BLaER1 (cell line): ENCODE results near the gene PPP2R2C.

Source experiments
- H3K27ac ChIP-seq: shearing (Covaris generic); formaldehyde crosslinking; 2 replicates; pipeline ENCODE4 v1.8.1; 2022
- H3K27me3 ChIP-seq: shearing (Covaris generic); formaldehyde crosslinking; 2 replicates; pipeline ENCODE4 v1.8.1; 2022
- H3K36me3 ChIP-seq: shearing (Covaris generic); formaldehyde crosslinking; 2 replicates; pipeline ENCODE4 v1.8.1; 2022
- H3K4me1 ChIP-seq: shearing (Covaris generic); formaldehyde crosslinking; 2 replicates; pipeline ENCODE4 v1.8.1; 2022
- H3K4me2 ChIP-seq: shearing (Covaris generic); formaldehyde crosslinking; 2 replicates; pipeline ENCODE4 v1.8.1; 2022
- H3K4me3 ChIP-seq: shearing (Covaris generic); formaldehyde crosslinking; 2 replicates; pipeline ENCODE4 v1.8.1; 2022
- H3K9ac ChIP-seq: shearing (Covaris generic); formaldehyde crosslinking; 2 replicates; pipeline ENCODE4 v1.8.1; 2022
- H3K9me3 ChIP-seq: shearing (Covaris generic); formaldehyde crosslinking; 2 replicates; pipeline ENCODE4 v1.8.1; 2022
- H4K20me1 ChIP-seq: shearing (Covaris generic); formaldehyde crosslinking; 2 replicates; pipeline ENCODE4 v1.8.1; 2022
- Cebpa-rat ChIP-seq: shearing (Covaris generic); IDR thresholded peaks from 2 replicates; pipeline ENCODE4 v1.8.1; 2022

The PPP2R2C gene

DNA sequence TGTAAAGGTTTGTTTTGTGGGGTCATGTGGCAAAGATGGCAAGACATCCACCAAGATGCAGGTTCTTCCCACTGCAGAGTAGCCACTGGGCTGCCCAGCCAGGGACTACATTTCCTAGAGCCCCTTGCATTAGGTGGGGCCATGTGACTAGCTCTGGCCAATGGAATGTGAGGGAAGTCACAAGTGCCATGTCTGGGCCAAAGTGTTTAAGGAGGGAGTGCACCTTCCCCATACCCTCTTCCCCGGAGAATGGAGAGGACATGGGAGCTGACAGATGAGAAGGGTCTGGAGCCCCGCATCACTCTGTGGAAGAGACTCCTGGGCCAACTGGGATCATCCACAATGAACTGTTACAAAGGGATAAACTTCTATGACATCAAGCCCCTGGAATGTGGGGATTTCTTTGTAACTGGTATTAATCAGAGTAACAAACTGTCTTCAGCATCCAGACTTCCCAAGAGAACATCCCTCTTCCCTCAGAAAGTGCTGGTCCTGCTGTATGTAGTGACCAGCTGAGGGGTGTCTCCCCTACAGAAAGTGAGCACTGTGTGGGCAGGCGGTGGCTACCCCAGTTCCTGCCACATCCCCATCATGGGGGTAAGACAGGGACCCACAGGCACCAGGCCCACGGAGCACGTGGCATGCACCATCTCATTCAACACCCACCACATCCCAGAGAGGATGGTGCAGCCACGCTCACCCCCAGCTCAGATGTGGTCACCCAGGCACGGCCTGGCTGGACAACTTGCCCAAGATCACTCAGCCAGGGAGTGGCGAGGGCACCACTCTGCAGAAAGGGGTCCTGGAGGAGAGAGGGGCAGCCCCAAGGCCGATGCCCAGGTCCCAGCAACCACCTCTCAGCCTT is 10.9 kb downstream of the PPP2R2C start:
- Histone ChIP-seq H3K4me2 (no peak overlapping the region), H3K27me3 (no peaks in the 10 kb centered on the region), H3K9ac (no peak overlapping the region), H3K4me1 (peaks cover 5% of the 10 kb centered on the region; the same call in 1 of the 2 replicates), H3K9me3 (0 out of 2 replicates have a peak, but pooled peaks cover 4% of the 10 kb centered on the region), H3K36me3 (no peaks in the 10 kb centered on the region), H4K20me1 (no peaks in the 10 kb centered on the region), H3K4me3 (no peak overlapping the region), H3K27ac (no peak overlapping the region)
- no peak for TF ChIP-seq Cebpa-rat

DNA sequence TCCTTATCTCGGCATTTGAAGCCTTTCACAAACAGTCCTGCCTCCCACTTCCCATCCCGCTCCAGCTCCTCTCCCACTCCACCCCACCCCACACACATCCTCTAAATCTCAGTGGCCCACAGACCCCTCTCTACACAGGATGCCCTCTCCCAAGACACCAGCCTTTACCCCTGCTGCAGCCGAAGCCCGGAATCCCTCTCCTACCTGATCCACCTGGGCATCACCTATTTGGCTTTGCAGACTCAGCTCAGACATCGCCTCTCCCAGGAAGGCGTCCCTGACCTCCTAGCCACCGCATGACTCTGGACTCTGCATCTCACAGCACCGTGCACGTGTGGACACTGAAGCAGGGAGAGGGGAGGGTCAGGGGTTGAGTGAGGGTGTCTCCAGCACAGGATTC is 11.5 kb downstream of the PPP2R2C start:
- peaks cover 5% of the 10 kb centered on the region; the same call in 1 of the 2 replicates for H3K4me1 ChIP-seq
- no peaks in the 10 kb centered on the region for H4K20me1 ChIP-seq
- H3K27ac ChIP-seq, result no peak overlapping the region
- H3K36me3 ChIP-seq, result no peaks in the 10 kb centered on the region
- H3K27me3 ChIP-seq, result no peaks in the 10 kb centered on the region
- no peak for TF ChIP-seq Cebpa-rat
- H3K4me3 ChIP-seq, result no peak overlapping the region
- H3K9me3 ChIP-seq, result 0 out of 2 replicates have a peak, but pooled peaks cover 4% of the 10 kb centered on the region
- H3K9ac ChIP-seq, result no peak overlapping the region
- no peak overlapping the region for H3K4me2 ChIP-seq

DNA sequence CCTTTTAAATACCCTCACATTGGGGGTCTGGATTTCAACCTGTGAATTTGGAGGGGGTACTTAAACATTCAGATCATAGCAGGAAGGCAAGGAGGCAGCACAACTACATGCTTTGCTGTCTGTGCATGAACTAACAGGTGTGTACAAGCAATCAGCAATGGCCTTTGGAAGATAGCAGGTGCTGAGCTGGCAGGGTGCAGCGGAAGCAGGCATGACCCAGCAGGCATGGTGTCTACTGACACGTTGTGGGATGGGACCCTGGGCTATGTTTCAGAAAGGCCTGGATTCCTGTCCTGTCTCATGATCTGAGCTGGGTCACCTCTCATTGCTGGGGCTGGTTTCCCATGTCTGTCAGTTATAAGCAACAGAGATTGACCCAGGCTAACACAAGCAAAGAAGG is 13.9 kb downstream of the PPP2R2C start:
- H3K4me3 ChIP-seq, result no peak overlapping the region
- no peak overlapping the region for H3K27ac ChIP-seq

DNA sequence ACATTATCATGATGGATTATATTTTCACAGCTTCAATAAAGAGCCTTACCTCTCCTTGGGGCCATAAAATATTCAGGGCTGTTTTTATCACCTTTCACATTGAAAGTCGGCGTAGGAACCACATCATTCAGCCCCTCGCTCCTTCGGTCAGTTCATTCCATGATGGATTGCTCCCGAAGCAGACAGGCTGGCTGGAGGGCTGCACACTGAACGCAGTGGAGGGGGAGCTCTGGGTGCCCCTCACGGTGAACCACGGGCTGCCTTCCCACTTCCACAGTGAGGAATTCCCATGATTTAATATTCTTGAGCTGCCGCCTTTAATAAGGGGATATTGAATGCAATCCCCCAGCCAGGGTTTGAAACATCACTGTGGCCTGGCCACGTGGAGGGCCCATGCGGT is 16.0 kb downstream of the PPP2R2C start:
- Histone ChIP-seq H3K9me3 (0 out of 2 replicates have a peak, but pooled peaks cover 4% of the 10 kb centered on the region), H3K27ac (no peak overlapping the region), H3K36me3 (no peaks in the 10 kb centered on the region), H3K27me3 (no peaks in the 10 kb centered on the region), H3K4me2 (no peak overlapping the region), H3K4me3 (no peak overlapping the region), H3K9ac (no peak overlapping the region), H4K20me1 (no peaks in the 10 kb centered on the region), H3K4me1 (no peaks in the 10 kb centered on the region)
- TF ChIP-seq Cebpa-rat, result no peak

More for the DNA sequence above, 13.9 kb downstream of the PPP2R2C start:
- H3K4me2 ChIP-seq, result no peak overlapping the region
- no peak for TF ChIP-seq Cebpa-rat
- no peaks in the 10 kb centered on the region for H3K27me3 ChIP-seq
- H3K4me1 ChIP-seq, result peaks cover 5% of the 10 kb centered on the region; the same call in 1 of the 2 replicates
- no peaks in the 10 kb centered on the region for H3K36me3 ChIP-seq
- H3K9ac ChIP-seq, result no peak overlapping the region
- no peaks in the 10 kb centered on the region for H4K20me1 ChIP-seq
- H3K9me3 ChIP-seq, result 0 out of 2 replicates have a peak, but pooled peaks cover 4% of the 10 kb centered on the region

DNA sequence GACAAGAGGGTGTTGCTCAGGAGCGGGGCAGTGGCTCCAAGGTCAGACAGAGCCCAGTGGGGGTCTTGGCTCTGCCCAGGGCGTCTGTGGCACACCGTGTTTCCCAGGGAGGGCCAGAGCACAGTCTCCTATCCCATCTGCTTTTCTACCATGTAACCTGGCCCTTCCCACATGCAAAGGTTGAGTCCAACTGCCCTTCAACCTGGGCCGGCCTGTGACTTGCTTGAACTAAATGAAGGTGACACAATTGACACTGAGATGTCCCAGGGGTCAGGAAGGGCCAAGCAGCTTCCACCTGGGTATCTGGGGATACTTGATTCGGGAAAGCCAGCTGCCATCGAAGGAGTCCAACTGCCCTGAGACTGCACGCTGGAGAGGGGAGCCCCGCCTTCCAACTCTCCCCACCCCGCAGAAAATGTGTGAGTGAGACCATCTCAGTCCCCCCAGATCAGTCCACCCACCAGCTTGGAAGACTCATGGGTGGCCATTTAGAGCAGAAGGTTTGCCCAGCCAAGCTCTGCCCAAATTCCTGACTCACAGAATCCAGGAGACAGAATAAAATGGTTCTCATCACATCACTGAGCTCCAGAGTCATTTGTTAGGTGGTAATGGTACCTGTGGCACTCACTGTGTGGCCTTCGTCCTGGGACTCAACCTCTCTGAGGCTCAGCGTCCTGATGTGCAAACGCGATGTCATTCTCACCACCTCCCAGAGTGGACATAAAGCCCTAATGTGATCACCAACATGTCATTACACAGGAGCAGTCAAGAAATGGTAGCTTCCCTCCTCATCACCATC is 18.1 kb downstream of the PPP2R2C start:
- H3K9ac ChIP-seq, result no peak overlapping the region
- no peaks in the 10 kb centered on the region for H4K20me1 ChIP-seq
- H3K27ac ChIP-seq, result no peak overlapping the region
- peaks cover 3% of the 10 kb centered on the region for H3K4me1 ChIP-seq
- no peak overlapping the region for H3K4me3 ChIP-seq
- H3K36me3 ChIP-seq, result no peaks in the 10 kb centered on the region
- 0 out of 2 replicates have a peak, but pooled peaks cover 4% of the 10 kb centered on the region for H3K9me3 ChIP-seq
- no peak overlapping the region for H3K4me2 ChIP-seq
- no peak for TF ChIP-seq Cebpa-rat
- H3K27me3 ChIP-seq, result no peaks in the 10 kb centered on the region

DNA sequence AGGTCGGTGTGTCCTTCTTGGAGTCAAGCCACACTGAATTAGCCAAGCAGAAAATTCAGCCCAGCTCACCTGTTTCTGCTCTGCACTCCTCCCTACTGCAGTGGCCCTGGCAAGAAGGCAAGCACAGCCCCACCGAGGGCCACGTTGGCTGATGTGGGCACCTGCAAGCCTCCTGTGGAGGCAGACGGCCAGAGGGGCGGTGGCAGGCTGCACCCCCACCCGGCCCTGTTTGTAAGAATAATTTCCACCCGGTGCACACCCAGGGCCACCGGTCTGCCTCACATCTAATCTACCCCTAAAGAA is 18.8 kb downstream of the PPP2R2C start:
- Histone ChIP-seq H3K4me2 (no peak overlapping the region), H3K27ac (no peak overlapping the region), H3K27me3 (no peaks in the 10 kb centered on the region), H3K4me1 (peaks cover 10% of the 10 kb centered on the region), H3K4me3 (no peak overlapping the region), H3K9me3 (no peaks in the 10 kb centered on the region), H3K36me3 (no peaks in the 10 kb centered on the region), H4K20me1 (peaks cover 6% of the 10 kb centered on the region), H3K9ac (no peak overlapping the region)
- no peak for TF ChIP-seq Cebpa-rat

DNA sequence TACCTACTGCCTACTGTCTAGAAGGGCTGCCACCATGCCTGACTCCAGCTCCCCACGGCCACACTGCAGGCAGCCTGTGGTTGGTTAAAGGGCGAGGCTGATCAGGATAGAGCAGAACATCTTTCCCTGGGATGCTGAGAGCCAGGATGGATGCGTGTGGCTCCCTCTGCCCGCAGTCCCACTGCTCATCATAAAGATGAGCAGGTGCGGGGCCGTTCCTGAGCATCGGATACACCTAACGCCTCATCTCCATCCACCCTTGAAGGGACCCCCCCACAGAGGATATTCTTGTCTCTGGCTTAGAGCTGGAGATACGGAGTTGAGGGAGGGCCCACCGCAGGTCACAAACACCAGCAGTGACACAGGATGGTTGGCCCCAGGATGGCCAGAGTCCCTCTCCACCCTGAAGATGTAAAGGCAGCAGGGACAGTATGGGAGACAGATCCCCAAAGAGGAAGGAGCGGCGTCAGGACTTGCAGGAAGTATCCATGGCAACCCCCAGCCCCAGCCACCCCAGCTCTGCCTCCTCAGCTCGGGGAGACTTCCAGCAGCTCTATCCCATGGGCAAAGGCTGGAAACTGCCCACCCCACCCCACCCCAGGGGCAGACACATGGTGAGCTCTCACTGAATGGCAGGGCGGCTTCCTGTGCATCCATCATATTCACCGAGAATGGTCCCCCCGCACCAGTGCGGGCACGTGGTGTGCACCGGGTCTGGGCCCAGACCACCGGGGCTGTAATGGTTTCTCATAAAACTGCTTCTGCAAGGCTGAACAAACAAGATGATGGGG is 19.3 kb downstream of the PPP2R2C start:
- TF ChIP-seq Cebpa-rat, result no peak

DNA sequence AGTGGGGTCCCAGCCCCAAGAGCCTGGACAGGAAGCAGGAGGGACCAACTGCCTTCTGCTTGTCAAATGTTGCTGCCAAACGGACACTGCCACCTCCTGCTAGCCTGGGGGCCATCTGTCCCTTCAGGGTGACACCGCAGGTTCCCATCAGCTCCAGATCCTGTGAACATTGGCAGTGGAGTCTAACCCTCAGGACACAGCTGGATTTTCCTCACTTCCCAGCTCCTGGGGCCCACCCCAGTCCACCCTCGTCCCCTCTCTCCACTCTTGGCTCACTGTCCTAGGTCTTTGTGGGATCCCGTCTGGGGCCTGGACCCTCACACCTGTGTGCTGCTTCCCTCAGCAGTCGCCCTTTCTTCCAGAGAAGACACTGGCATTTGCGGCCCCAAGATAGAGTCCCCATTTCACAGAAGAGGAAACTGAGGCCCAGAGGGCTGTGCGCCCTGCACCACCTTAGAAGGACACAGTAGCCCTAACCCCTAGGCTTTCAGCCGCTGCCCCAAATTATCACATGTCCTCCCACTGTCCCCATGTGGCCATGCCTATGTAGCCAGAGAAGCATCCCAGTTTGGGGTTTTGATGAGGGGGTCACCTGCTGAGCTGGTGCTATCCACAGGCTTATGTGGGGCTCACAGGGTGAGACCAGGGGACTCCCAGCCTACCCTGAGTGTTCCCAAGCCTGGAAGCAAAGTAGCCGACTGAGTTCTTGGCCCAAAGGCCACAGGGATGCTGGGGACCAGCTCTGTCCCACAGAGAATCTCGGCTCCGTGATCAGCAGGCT is 20.1 kb downstream of the PPP2R2C start:
- Histone ChIP-seq H3K9me3 (no peaks in the 10 kb centered on the region), H4K20me1 (peaks cover 16% of the 10 kb centered on the region), H3K9ac (no peak overlapping the region), H3K4me3 (no peak overlapping the region), H3K36me3 (no peaks in the 10 kb centered on the region), H3K27ac (no peak overlapping the region), H3K27me3 (peaks cover 5% of the 10 kb centered on the region; the same call in 1 of the 2 replicates), H3K4me1 (peaks cover 23% of the 10 kb centered on the region), H3K4me2 (no peak overlapping the region)
- no peak for TF ChIP-seq Cebpa-rat

More for the DNA sequence above, 19.3 kb downstream of the PPP2R2C start:
- peaks cover 15% of the 10 kb centered on the region for H3K4me1 ChIP-seq
- no peaks in the 10 kb centered on the region for H3K9me3 ChIP-seq
- no peak overlapping the region for H3K27ac ChIP-seq
- no peak overlapping the region for H3K4me3 ChIP-seq
- no peaks in the 10 kb centered on the region for H3K36me3 ChIP-seq
- H3K4me2 ChIP-seq, result no peak overlapping the region
- H4K20me1 ChIP-seq, result peaks cover 11% of the 10 kb centered on the region
- peaks cover 2% of the 10 kb centered on the region; the same call in 1 of the 2 replicates for H3K27me3 ChIP-seq
- no peak overlapping the region for H3K9ac ChIP-seq

DNA sequence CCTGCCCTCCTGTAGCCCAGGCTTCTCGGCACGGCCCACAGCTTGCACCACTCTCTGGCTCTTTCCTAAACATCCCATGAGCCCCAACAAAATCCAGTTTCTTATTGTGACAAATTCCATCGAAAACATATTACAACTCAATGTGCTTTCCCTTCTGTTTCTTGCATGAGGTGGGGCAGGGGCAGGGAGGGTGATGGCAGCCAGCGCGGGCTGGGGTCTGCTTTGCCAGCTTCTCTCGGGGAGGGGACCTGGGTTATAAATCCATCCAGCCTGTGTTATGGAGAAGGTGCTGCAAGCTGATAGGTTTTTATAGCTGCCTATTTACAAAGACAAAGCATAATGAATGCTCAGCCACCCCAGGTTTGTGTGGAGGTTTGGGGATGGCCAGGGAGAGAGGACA is 21.1 kb downstream of the PPP2R2C start:
- Histone ChIP-seq H3K4me2 (no peak overlapping the region), H3K9ac (no peak overlapping the region), H3K27me3 (peaks cover 5% of the 10 kb centered on the region; the same call in 1 of the 2 replicates), H3K4me1 (peaks cover 33% of the 10 kb centered on the region), H3K9me3 (no peaks in the 10 kb centered on the region), H4K20me1 (peaks cover 16% of the 10 kb centered on the region), H3K4me3 (no peak overlapping the region), H3K36me3 (no peaks in the 10 kb centered on the region), H3K27ac (no peak overlapping the region)
- no peak for TF ChIP-seq Cebpa-rat
